GM12873 (cell line): ENCODE data around the gene COL4A6.

Experiments used
- TF ChIP-seq, protein P1 (sequence below): IDR thresholded peaks from 2 replicates; pipeline ENCODE4 v1.5.1; 2012; ENCODE audit warnings: low read depth, mild to moderate bottlenecking, moderate library complexity, low read length, control low read depth; ENCODE audit not compliant: insufficient read depth; ENCODE audit errors: missing control alignments

The COL4A6 gene

DNA sequence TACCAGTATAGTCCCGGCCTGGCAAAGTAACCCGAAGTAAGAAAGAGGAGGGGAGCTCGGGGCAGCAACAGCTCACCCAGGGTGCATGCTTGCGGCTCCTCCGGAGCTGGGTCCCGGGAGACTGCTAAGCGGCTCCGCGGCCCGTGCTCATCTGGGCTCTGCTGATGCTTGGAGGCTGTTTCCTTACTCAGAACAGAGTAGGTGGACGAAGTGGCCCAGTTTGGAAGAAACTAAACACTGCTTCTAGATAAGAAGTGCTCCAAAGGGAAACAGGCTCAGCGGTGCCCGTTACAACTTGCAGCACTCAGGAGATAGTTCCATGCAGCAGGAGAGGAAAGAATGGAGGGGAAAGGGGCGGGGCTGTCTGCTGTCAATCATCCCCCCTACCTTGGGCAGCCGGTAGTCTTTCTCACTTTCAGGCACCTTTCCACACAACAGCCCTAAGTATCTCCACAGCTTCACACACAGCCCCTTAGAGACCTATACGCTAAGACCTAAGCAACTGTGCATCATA lies at the start of gene COL4A6:
TSS of gene COL4A6 (minus strand) at position 313 of the 514 bp plus-strand sequence. CDS start at position 87, 226 bp downstream.
- TF ChIP-seq, protein P1, sequence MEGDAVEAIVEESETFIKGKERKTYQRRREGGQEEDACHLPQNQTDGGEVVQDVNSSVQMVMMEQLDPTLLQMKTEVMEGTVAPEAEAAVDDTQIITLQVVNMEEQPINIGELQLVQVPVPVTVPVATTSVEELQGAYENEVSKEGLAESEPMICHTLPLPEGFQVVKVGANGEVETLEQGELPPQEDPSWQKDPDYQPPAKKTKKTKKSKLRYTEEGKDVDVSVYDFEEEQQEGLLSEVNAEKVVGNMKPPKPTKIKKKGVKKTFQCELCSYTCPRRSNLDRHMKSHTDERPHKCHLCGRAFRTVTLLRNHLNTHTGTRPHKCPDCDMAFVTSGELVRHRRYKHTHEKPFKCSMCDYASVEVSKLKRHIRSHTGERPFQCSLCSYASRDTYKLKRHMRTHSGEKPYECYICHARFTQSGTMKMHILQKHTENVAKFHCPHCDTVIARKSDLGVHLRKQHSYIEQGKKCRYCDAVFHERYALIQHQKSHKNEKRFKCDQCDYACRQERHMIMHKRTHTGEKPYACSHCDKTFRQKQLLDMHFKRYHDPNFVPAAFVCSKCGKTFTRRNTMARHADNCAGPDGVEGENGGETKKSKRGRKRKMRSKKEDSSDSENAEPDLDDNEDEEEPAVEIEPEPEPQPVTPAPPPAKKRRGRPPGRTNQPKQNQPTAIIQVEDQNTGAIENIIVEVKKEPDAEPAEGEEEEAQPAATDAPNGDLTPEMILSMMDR: no peak

- TF ChIP-seq, protein P1: no peak
Measured at GRCh38 chrX:108485960-108486359, 47.7 kb upstream of the COL4A6 start.

DNA sequence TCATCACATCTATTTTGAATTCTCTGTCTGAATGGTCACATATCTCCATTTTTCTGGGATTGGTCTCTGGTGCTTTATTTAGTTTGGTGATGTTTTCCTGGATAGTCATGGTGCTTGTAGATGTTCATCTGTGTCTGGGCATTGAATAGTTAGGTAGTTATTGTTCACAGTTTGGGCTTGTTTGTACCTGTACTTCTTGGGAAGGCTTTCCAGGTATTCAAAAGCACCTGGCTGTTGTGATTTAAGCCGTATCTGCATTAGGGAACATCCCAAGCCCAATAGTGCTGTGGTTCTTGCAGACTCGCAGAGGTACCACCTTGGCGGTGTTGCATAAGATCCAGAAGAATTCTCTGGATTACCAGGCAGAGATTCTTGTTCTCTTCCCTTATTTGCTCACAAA lies 46.0 kb upstream of the COL4A6 start:
- TF ChIP-seq, protein P1: no peak

GRCh38 chrX:108473979-108474378 lies 35.8 kb upstream of the COL4A6 start:
- TF ChIP-seq, protein P1: no peak

DNA sequence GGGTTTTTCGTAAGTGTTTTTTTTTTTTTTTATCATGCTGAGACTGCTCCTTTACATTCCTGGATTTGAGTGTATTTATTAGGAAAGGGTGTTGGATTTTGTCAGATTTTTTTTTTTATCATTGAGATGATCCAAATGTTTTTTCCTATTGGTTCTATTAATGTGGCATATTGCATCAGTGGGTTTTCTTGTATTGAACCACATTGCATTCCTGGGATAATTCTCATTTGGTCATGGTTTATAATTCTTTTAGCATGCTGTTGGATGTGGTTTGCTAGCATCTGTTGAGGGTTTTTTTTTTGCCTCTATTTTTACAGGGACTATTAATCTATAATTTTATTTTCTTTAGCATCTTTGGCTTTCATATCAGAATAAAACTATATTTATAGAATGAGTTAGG lies 30.3 kb upstream of the COL4A6 start:
- TF ChIP-seq, protein P1: no peak

GRCh38 chrX:108464604-108465003 lies 26.4 kb upstream of the COL4A6 start:
- TF ChIP-seq, protein P1: no peak

DNA sequence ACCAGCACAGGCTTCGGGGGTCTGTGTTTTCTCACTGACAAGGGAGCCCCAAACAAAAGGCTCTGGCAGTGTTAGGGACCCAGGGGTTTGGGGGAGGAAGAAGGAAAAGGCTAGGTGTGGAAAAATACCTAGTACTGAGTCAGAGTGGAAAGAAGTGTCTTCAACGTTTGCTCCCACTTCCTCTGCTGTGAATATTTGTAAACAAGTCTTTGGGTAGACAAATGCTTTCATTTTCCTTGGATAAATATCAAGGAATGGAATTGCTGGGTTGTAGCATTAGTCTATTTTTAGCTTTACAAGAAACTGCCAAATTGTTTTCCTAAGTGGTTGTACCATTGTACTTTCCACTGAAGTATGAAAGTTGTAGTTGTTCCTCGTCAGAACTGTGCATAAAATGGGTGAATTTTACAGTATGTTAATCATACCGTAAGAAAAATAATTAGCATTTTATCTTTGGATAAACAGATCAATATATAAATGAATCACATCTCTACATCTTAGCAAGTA lies 18.8 kb upstream of the COL4A6 start:
- TF ChIP-seq, protein P1: no peak

DNA sequence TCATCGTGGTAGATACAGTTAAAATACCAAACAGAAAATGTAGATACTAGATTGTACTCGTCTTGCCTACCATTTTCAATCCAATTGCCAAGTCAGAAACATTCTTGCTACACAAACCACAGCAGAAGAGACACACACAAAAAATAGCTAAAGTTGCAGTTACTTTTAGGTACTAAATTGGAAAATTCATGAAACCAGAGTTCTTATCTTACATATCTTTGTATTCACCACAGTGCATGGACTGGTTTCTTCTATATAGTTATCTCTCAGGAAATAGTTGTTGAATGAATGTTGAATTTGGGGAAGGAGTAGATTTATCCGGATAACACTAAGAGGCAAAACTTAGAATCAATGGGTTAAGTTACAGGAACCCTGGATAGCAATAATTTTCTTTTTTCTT lies 15.6 kb upstream of the COL4A6 start:
- TF ChIP-seq, protein P1: no peak
